Fibroblast of skin of left biceps (primary cell): ENCODE measurements around the gene SLC38A1.

Experiments used
- DNase-seq, 2 experiments: peaks; one replicate each; pipeline ENCODE4 v3.0.0-alpha.2; 2013; ENCODE audit warnings: low read depth in 2 of 2

SLC38A1 gene

GRCh38 chr12:46134205-46134811, 134.5 kb downstream of the SLC38A1 start:
- no peak for DNase-seq

- no peak for DNase-seq
Observed at GRCh38 chr12:46133751-46134150, 135.1 kb downstream of the SLC38A1 start.
